Loucy (cell line): ENCODE data around the gene CD58.

Experiments used
- CTCF ChIP-seq: fragments of 200-600 bp; sonication (generic); conservative IDR thresholded peaks from 2 replicates; pipeline ENCODE4 v1.5.1; 2014; ENCODE audit warnings: mild to moderate bottlenecking, antibody characterized with exemption, low read length
- EZH2phosphoT487 ChIP-seq: fragments of 200-600 bp; IDR thresholded peaks from 2 replicates; pipeline ENCODE4 v1.6.1; 2018; ENCODE audit warnings: antibody characterized with exemption, mild to moderate bottlenecking, moderate library complexity, borderline replicate concordance

- TF ChIP-seq CTCF = no peak
- no peak for TF ChIP-seq EZH2phosphoT487
Observed at GRCh38 chr1:116557323-116557878, 13.4 kb downstream of the CD58 start.
